ENCODE data around the gene MTCL1. TPM values are rescaled to one million over a fixed set of nuclear protein-coding genes. Genes with fewer than 3 reads are reported as not detected.

Gene MTCL1
- total RNA-seq, 4 donors from 2014 or later: 12.3 to 35.9 (median 26.1) TPM

- TF ChIP-seq POLR2AphosphoS5 (IDR thresholded peaks at IDR 0.05) (no peak), EP300 (IDR thresholded peaks at IDR 0.05; ENCODE audit: low read depth) (no peak), POLR2A (IDR thresholded peaks at IDR 0.05) (no peak)
- TF ChIP-seq, protein P1, sequence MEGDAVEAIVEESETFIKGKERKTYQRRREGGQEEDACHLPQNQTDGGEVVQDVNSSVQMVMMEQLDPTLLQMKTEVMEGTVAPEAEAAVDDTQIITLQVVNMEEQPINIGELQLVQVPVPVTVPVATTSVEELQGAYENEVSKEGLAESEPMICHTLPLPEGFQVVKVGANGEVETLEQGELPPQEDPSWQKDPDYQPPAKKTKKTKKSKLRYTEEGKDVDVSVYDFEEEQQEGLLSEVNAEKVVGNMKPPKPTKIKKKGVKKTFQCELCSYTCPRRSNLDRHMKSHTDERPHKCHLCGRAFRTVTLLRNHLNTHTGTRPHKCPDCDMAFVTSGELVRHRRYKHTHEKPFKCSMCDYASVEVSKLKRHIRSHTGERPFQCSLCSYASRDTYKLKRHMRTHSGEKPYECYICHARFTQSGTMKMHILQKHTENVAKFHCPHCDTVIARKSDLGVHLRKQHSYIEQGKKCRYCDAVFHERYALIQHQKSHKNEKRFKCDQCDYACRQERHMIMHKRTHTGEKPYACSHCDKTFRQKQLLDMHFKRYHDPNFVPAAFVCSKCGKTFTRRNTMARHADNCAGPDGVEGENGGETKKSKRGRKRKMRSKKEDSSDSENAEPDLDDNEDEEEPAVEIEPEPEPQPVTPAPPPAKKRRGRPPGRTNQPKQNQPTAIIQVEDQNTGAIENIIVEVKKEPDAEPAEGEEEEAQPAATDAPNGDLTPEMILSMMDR (IDR thresholded peaks at IDR 0.05): no peak
- Histone ChIP-seq H3K27me3 (no peaks in the 10 kb centered on the region), H3K4me3 (no peak overlapping the region), H3K4me1 (no peaks in the 10 kb centered on the region), H3K9me3 (no peaks in the 10 kb centered on the region), H3K36me3 (no peaks in the 10 kb centered on the region), H3K27ac (no peak overlapping the region)
- intact Hi-C loops (cut with DNase I; ENCODE audit: low total_unique reads) (no loop called here), in situ Hi-C loops (cut with MboI; ENCODE audit: low pct_ligation_motif_present in 1 of 4, low pct_unique_long_range_greater_than_20kb in 1 of 4, low sequenced_read_pairs in 3 of 4) (loop anchor here in 3 of 4 donors (10.0 to 25.0 kb wide), 2 partner anchors 327 to 529 kb away; no protein-coding TSS in a partner anchor)
- DNase-seq: no peak
- WGBS, 2 donors (ENCODE audit: low coverage in 1 of 2): 55 to 56% methylated on average over 9 to 14 of the region's 14 CpGs
Observed at GRCh38 chr18:8657873-8658470, 47.4 kb upstream of the MTCL1 start.

- no peak for TF ChIP-seq POLR2A (IDR thresholded peaks at IDR 0.05)
- TF ChIP-seq, protein P1 (IDR thresholded peaks at IDR 0.05): no peak
- TF ChIP-seq POLR2AphosphoS5 (IDR thresholded peaks at IDR 0.05): no peak
- TF ChIP-seq EP300 (IDR thresholded peaks at IDR 0.05; ENCODE audit: low read depth): no peak
- Histone ChIP-seq H3K27me3 (no peaks in the 10 kb centered on the region), H3K9me3 (no peaks in the 10 kb centered on the region), H3K36me3 (no peaks in the 10 kb centered on the region), H3K27ac (no peak overlapping the region), H3K4me3 (no peak overlapping the region), H3K4me1 (no peaks in the 10 kb centered on the region)
- intact Hi-C loops (cut with DNase I; ENCODE audit: low total_unique reads): no loop called here
- in situ Hi-C loops (cut with MboI; ENCODE audit: low pct_ligation_motif_present in 1 of 4, low pct_unique_long_range_greater_than_20kb in 1 of 4, low sequenced_read_pairs in 3 of 4): loop anchor here in 3 of 4 donors (10.0 to 25.0 kb wide), 2 partner anchors 326 to 528 kb away; no protein-coding TSS in a partner anchor
- DNase-seq: no peak
- WGBS, 2 donors (ENCODE audit: low coverage in 1 of 2): 91 to 96% methylated on average over 4 to 31 of the region's 31 CpGs
Observed at GRCh38 chr18:8658858-8659485, 46.4 kb upstream of the MTCL1 start.

GRCh38 chr18:8659609-8660242 lies 45.6 kb upstream of the MTCL1 start:
- H3K36me3 ChIP-seq: no peaks in the 10 kb centered on the region
- in situ Hi-C loops (cut with MboI; ENCODE audit: low pct_ligation_motif_present in 1 of 4, low pct_unique_long_range_greater_than_20kb in 1 of 4, low sequenced_read_pairs in 3 of 4) (loop anchor here in 3 of 4 donors (10.0 to 25.0 kb wide), 2 partner anchors 325 to 528 kb away; no protein-coding TSS in a partner anchor), intact Hi-C loops (cut with DNase I; ENCODE audit: low total_unique reads) (no loop called here)
- no peaks in the 10 kb centered on the region for H3K4me1 ChIP-seq
- no peaks in the 10 kb centered on the region for H3K9me3 ChIP-seq
- no peak overlapping the region for H3K4me3 ChIP-seq
- no peaks in the 10 kb centered on the region for H3K27me3 ChIP-seq
- no peak for DNase-seq
- H3K27ac ChIP-seq: no peak overlapping the region
- WGBS, 2 donors (ENCODE audit: low coverage in 1 of 2): 93% methylated on average over 34 of the region's 36 CpGs; no CpG with 5 or more reads in 1 of the 2 donors
- TF ChIP-seq POLR2AphosphoS5 (IDR thresholded peaks at IDR 0.05): no peak
- no peak for TF ChIP-seq POLR2A (IDR thresholded peaks at IDR 0.05)
- TF ChIP-seq, protein P1 (IDR thresholded peaks at IDR 0.05): no peak
- TF ChIP-seq EP300 (IDR thresholded peaks at IDR 0.05; ENCODE audit: low read depth): no peak

GRCh38 chr18:8660316-8660715 lies 45.0 kb upstream of the MTCL1 start:
- Histone ChIP-seq H3K9me3 (no peaks in the 10 kb centered on the region), H3K27me3 (no peaks in the 10 kb centered on the region), H3K4me1 (no peaks in the 10 kb centered on the region), H3K36me3 (no peaks in the 10 kb centered on the region), H3K27ac (no peak overlapping the region), H3K4me3 (no peak overlapping the region)
- WGBS, 2 donors (ENCODE audit: low coverage in 1 of 2): 70 to 91% methylated on average over 3 to 5 of the region's 5 CpGs
- in situ Hi-C loops (cut with MboI; ENCODE audit: low pct_ligation_motif_present in 1 of 4, low pct_unique_long_range_greater_than_20kb in 1 of 4, low sequenced_read_pairs in 3 of 4): loop anchor here in 1 of 4 donors (25.0 kb wide), 1 partner anchor 527 kb away; no protein-coding TSS in a partner anchor
- intact Hi-C loops (cut with DNase I; ENCODE audit: low total_unique reads): no loop called here
- TF ChIP-seq EP300 (IDR thresholded peaks at IDR 0.05; ENCODE audit: low read depth) (no peak), POLR2AphosphoS5 (IDR thresholded peaks at IDR 0.05) (no peak), POLR2A (IDR thresholded peaks at IDR 0.05) (no peak)
- TF ChIP-seq, protein P1 (IDR thresholded peaks at IDR 0.05): no peak
- no peak for DNase-seq
